Calu3 (cell line): ENCODE measurements around the gene SCAND1. TPM values are rescaled to one million over a fixed set of nuclear protein-coding genes. Genes with fewer than 3 reads are reported as not detected.

Experiments
- BruUV-seq: library from RNA; stranded (reverse); fragments of 400-500 nt; replicated peaks from 2 replicates; lab custom pipeline; 2021; lab: Mats Ljungman, UMichigan
- CTCF ChIA-PET: fragments of 300-600 bp; sonication (Branson Sonifier 250); formaldehyde crosslinking; loops from one replicate; lab custom pipeline; 2022; ENCODE audit warnings: antibody characterized with exemption; lab: Charles Lee
- DNase-seq: peaks from one replicate; pipeline ENCODE4 v3.0.0; 2022
- H3K27ac Mint-ChIP-seq: one replicate; pipeline ENCODE4 v1.8.0; 2022; ENCODE audit warnings: mixed read lengths; ENCODE audit not compliant: unreplicated experiment
- H3K27me3 Mint-ChIP-seq: one replicate; pipeline ENCODE4 v1.8.0; 2022; ENCODE audit warnings: mixed read lengths; ENCODE audit not compliant: unreplicated experiment
- H3K36me3 Mint-ChIP-seq: one replicate; pipeline ENCODE4 v1.8.0; 2022; ENCODE audit warnings: mild to moderate bottlenecking, moderate library complexity, mixed read lengths; ENCODE audit not compliant: insufficient read depth, unreplicated experiment
- H3K4me1 Mint-ChIP-seq: one replicate; pipeline ENCODE4 v1.8.0; 2022; ENCODE audit warnings: mild to moderate bottlenecking, low read depth, mixed read lengths; ENCODE audit not compliant: unreplicated experiment
- H3K4me3 Mint-ChIP-seq: one replicate; pipeline ENCODE4 v1.8.0; 2022; ENCODE audit warnings: mild to moderate bottlenecking, low read depth, moderate library complexity, mixed read lengths; ENCODE audit not compliant: unreplicated experiment
- H3K9me3 Mint-ChIP-seq: one replicate; pipeline ENCODE4 v1.8.0; 2022; ENCODE audit warnings: low read depth, mixed read lengths; ENCODE audit not compliant: unreplicated experiment
- intact Hi-C: fragments of 100-400 bp; cut with micrococcal nuclease; formaldehyde crosslinking; loops from one replicate; pipeline ENCODE4 v1.10.0; 2022; ENCODE audit not compliant: unreplicated experiment
- total RNA-seq: library from RNA; stranded (reverse); gene quantifications from 2 replicates; pipeline ENCODE4 v1.2.3, GENCODE V29; 2022
- TF ChIP-seq, protein P1 (sequence below): fragments of 200-600 bp; IDR thresholded peaks from one replicate; pipeline ENCODE4 v1.8.0; 2022; ENCODE audit warnings: antibody characterized with exemption; ENCODE audit not compliant: unreplicated experiment

The SCAND1 gene
- total RNA-seq, 1 experiment from 2014 or later: 88.6 TPM

DNA sequence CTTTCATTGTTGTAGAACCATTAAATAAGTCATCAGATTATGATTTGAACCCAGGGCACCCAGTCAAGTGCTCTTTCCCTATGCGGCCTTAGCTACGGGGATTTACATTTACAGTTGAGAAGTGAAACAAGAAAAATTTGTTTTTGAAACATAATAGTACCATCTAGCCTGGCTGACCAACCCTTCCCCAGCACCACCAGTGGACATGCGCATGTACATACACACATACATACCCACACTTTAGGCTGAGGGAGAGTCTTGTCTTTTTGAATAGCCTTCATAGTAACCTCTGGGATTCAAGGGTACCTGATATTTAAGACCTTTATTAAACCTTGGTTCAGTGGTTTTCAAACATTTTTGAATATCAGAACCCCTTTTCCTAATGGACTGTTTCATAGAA, 33.8 kb downstream of the SCAND1 start:
- no peaks in the 10 kb centered on the region for H3K9me3 Mint-ChIP-seq
- no peaks in the 10 kb centered on the region for H3K4me1 Mint-ChIP-seq
- TF ChIP-seq, protein P1, sequence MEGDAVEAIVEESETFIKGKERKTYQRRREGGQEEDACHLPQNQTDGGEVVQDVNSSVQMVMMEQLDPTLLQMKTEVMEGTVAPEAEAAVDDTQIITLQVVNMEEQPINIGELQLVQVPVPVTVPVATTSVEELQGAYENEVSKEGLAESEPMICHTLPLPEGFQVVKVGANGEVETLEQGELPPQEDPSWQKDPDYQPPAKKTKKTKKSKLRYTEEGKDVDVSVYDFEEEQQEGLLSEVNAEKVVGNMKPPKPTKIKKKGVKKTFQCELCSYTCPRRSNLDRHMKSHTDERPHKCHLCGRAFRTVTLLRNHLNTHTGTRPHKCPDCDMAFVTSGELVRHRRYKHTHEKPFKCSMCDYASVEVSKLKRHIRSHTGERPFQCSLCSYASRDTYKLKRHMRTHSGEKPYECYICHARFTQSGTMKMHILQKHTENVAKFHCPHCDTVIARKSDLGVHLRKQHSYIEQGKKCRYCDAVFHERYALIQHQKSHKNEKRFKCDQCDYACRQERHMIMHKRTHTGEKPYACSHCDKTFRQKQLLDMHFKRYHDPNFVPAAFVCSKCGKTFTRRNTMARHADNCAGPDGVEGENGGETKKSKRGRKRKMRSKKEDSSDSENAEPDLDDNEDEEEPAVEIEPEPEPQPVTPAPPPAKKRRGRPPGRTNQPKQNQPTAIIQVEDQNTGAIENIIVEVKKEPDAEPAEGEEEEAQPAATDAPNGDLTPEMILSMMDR: no peak
- no TSS peak for BruUV-seq
- DNase-seq: no peak
- CTCF ChIA-PET: no interaction called here
- H3K36me3 Mint-ChIP-seq: peaks cover 12% of the 10 kb centered on the region
- no peak overlapping the region for H3K27ac Mint-ChIP-seq
- no peaks in the 10 kb centered on the region for H3K27me3 Mint-ChIP-seq
- intact Hi-C loops: no loop called here
- no peak overlapping the region for H3K4me3 Mint-ChIP-seq

DNA sequence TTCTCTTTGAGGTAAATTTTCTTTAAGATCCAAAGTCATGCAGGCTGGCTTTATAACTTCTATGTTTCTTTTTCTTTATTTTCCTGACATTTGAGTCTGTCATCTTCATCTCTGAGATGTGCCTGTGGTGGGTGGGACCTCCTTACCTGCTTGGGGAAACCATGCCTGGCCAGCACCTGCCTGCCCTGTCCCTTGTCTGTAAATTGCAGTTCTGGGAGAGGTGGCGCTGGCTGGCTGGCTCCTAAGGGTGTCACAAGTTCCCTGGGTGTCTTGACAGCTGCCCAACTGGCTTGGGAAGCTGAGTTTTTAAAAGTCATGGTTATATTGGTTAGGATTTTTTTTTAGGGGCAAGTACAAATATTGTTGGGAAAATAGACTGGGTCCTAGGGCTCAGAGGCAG, 36.3 kb downstream of the SCAND1 start:
- Mint-ChIP-seq H3K27ac (no peak overlapping the region), H3K36me3 (peaks cover 23% of the 10 kb centered on the region), H3K4me1 (no peaks in the 10 kb centered on the region), H3K9me3 (no peaks in the 10 kb centered on the region), H3K27me3 (no peaks in the 10 kb centered on the region), H3K4me3 (no peak overlapping the region)
- intact Hi-C loops: no loop called here
- TF ChIP-seq, protein P1: no peak
- CTCF ChIA-PET: no interaction called here
- DNase-seq: no peak
- BruUV-seq: no TSS peak

DNA sequence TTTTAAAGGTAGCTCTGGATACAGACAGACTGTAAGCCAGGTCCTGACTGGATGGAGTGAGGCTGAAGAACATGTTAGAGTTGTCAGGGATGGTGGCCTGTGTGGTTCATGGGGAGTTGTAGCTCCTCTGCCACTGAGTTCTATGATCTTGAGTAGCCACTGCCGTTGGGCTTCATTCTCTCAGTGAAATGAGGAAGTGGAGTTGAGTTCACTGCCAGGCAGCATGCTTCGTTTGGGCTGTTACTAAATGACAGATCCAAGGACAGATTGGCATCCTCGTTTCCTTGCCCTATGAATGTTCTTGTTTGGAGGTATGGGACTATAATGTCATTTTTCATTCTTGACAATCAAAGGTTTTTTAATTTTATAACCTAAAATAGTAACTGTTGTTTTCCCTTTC, 37.2 kb downstream of the SCAND1 start:
- H3K36me3 Mint-ChIP-seq: peaks cover 26% of the 10 kb centered on the region
- DNase-seq: no peak
- TF ChIP-seq, protein P1: no peak
- no TSS peak for BruUV-seq
- no peaks in the 10 kb centered on the region for H3K4me1 Mint-ChIP-seq
- no peaks in the 10 kb centered on the region for H3K9me3 Mint-ChIP-seq
- no peaks in the 10 kb centered on the region for H3K27me3 Mint-ChIP-seq
- H3K27ac Mint-ChIP-seq: no peak overlapping the region
- no peak overlapping the region for H3K4me3 Mint-ChIP-seq
- CTCF ChIA-PET: interaction anchor here (0.6 kb wide), 1 partner anchor 14 kb away, joined by 4 read pairs; no protein-coding TSS in a partner anchor
- intact Hi-C loops: no loop called here

DNA sequence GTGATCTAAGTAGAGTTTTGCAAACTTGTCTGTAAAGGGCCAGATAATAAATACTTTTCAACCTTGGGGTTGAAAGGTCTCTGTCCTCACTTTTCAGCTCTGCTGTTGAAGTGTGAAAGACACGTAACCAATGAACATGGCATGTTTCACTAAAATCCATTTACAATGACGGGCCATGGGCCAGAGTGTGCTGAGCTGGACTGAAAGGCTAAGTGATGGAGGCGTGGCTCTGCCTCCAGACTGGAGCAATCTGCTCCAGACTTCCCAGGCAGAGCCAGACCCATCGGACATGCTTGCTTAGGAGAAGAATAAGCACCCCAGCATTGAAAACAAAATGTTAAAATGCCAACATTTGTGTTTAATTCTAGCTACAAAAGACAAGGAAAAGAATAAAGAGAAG, 41.4 kb downstream of the SCAND1 start:
- H3K36me3 Mint-ChIP-seq: peaks cover 14% of the 10 kb centered on the region
- CTCF ChIA-PET: no interaction called here
- H3K27ac Mint-ChIP-seq: no peak overlapping the region
- BruUV-seq: no TSS peak
- no peak for DNase-seq
- intact Hi-C loops: no loop called here
- no peaks in the 10 kb centered on the region for H3K9me3 Mint-ChIP-seq
- no peaks in the 10 kb centered on the region for H3K4me1 Mint-ChIP-seq
- H3K4me3 Mint-ChIP-seq: no peak overlapping the region
- no peaks in the 10 kb centered on the region for H3K27me3 Mint-ChIP-seq
- TF ChIP-seq, protein P1: no peak
